Erythroblast (primary cell): ENCODE measurements around the gene SCUBE1.

Experiments
- GATA1 ChIP-seq: IDR thresholded peaks from 2 replicates; pipeline ENCODE4 v1.6.1; 2011; ENCODE audit warnings: low read depth, mild to moderate bottlenecking, control low read depth, low read length, moderate library complexity
- POLR2A ChIP-seq: IDR thresholded peaks from 2 replicates; pipeline ENCODE4 v1.6.1; 2011; ENCODE audit warnings: mild to moderate bottlenecking, low read length

GRCh38 chr22:43247546-43248260 is 95.5 kb downstream of the SCUBE1 start:
- no peak for TF ChIP-seq POLR2A
- TF ChIP-seq GATA1: no peak
